SK-N-SH treated with all-trans-retinoic acid at 6 μM for 48 hours (cell line): ENCODE data around the gene ALOX15.

ENCODE experiments used
- ARNTL ChIP-seq: fragments of 450-650 bp; formaldehyde crosslinking; IDR thresholded peaks from 2 replicates; pipeline ENCODE4 v1.5.0; 2020; ENCODE audit warnings: low read depth, mild to moderate bottlenecking, moderate library complexity, borderline replicate concordance
- CSDC2 ChIP-seq: fragments of 250-450 bp; sonication (Bioruptor Pico); IDR thresholded peaks from 2 replicates; pipeline ENCODE4 v1.5.0; 2020; ENCODE audit warnings: mild to moderate bottlenecking, moderate library complexity
- ESRRG ChIP-seq: fragments of 250-450 bp; sonication (Bioruptor Pico); IDR thresholded peaks from 2 replicates; pipeline ENCODE4 v1.6.1; 2021; ENCODE audit warnings: mild to moderate bottlenecking
- GLIS3 ChIP-seq: fragments of 250-450 bp; sonication (Bioruptor Pico); IDR thresholded peaks from 2 replicates; pipeline ENCODE4 v1.5.0; 2020; ENCODE audit warnings: mild to moderate bottlenecking, moderate library complexity
- ISL1 ChIP-seq: fragments of 250-450 bp; sonication (Bioruptor Pico); IDR thresholded peaks from 2 replicates; pipeline ENCODE4 v2.1.2; 2022; ENCODE audit warnings: mild to moderate bottlenecking, moderate library complexity
- OSR1 ChIP-seq: fragments of 250-450 bp; sonication (Bioruptor Pico); IDR thresholded peaks from 2 replicates; pipeline ENCODE4 v1.8.0; 2022; ENCODE audit warnings: moderate library complexity, mild to moderate bottlenecking, inconsistent platforms
- RARB ChIP-seq: fragments of 250-450 bp; sonication (Bioruptor Pico); IDR thresholded peaks from 2 replicates; pipeline ENCODE4 v1.8.0; 2021; ENCODE audit warnings: mild to moderate bottlenecking, moderate library complexity
- TCF4 ChIP-seq: fragments of 250-450 bp; sonication (Bioruptor Pico); IDR thresholded peaks from 2 replicates; pipeline ENCODE4 v1.8.0; 2021; ENCODE audit warnings: mild to moderate bottlenecking, moderate library complexity, borderline replicate concordance
- ZC3H10 ChIP-seq: fragments of 250-450 bp; sonication (Bioruptor Pico); IDR thresholded peaks from 2 replicates; pipeline ENCODE4 v1.5.1; 2021; ENCODE audit warnings: mild to moderate bottlenecking, moderate library complexity
- ZFP3 ChIP-seq: fragments of 250-450 bp; sonication (Bioruptor Pico); IDR thresholded peaks from 2 replicates; pipeline ENCODE4 v1.5.0; 2020; ENCODE audit warnings: mild to moderate bottlenecking, moderate library complexity
- ZFP30 ChIP-seq: fragments of 450-650 bp; formaldehyde crosslinking; IDR thresholded peaks from 2 replicates; pipeline ENCODE4 v1.5.0; 2022; ENCODE audit warnings: mild to moderate bottlenecking, moderate library complexity
- ZNF70 ChIP-seq: fragments of 450-650 bp; formaldehyde crosslinking; IDR thresholded peaks from 2 replicates; pipeline ENCODE4 v1.5.0; 2020; ENCODE audit warnings: mild to moderate bottlenecking, moderate library complexity
- TF ChIP-seq, protein P1 (sequence below): fragments of 250-450 bp; sonication (Bioruptor Pico); IDR thresholded peaks from 2 replicates; pipeline ENCODE4 v1.8.0; 2020; ENCODE audit warnings: mild to moderate bottlenecking, moderate library complexity, borderline replicate concordance
- TF ChIP-seq, protein P2 (sequence below): fragments of 250-450 bp; sonication (Bioruptor Pico); IDR thresholded peaks from 2 replicates; pipeline ENCODE4 v1.5.0; 2020; ENCODE audit warnings: mild to moderate bottlenecking, moderate library complexity

DNA sequence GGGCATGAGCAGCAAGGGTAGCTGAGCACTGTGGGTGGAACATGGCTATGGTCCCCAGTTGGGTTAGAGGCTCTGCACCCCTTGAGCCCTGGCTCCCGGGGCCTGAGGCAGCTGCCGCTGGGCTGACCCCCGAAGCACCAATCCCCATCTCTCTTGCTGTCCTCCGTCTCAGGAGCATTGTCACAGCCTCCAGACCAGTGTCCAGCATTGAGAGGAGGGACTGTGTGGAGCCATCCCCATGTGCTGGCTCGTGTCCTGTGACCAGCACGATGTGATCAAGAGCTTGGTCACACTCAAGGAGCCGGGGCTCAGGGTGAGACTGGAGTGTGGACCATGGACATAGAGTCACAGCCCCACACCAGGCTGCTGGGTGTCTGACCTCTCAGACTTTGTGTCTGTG is 54.3 kb downstream of the ALOX15 start:
- TF ChIP-seq RARB (CRISPR knock-in tag) (no peak), TCF4 (CRISPR knock-in tag) (no peak), ZC3H10 (CRISPR knock-in tag) (no peak), ZNF70 (CRISPR knock-in tag) (no peak), ARNTL (CRISPR knock-in tag) (no peak), ESRRG (no peak), ZFP30 (CRISPR knock-in tag) (no peak), CSDC2 (CRISPR knock-in tag) (no peak), ISL1 (CRISPR knock-in tag) (no peak), GLIS3 (CRISPR knock-in tag) (no peak), ZFP3 (CRISPR knock-in tag) (no peak), OSR1 (CRISPR knock-in tag) (no peak)
- TF ChIP-seq, protein P1, sequence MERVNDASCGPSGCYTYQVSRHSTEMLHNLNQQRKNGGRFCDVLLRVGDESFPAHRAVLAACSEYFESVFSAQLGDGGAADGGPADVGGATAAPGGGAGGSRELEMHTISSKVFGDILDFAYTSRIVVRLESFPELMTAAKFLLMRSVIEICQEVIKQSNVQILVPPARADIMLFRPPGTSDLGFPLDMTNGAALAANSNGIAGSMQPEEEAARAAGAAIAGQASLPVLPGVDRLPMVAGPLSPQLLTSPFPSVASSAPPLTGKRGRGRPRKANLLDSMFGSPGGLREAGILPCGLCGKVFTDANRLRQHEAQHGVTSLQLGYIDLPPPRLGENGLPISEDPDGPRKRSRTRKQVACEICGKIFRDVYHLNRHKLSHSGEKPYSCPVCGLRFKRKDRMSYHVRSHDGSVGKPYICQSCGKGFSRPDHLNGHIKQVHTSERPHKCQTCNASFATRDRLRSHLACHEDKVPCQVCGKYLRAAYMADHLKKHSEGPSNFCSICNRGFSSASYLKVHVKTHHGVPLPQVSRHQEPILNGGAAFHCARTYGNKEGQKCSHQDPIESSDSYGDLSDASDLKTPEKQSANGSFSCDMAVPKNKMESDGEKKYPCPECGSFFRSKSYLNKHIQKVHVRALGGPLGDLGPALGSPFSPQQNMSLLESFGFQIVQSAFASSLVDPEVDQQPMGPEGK (CRISPR knock-in tag): no peak
- TF ChIP-seq, protein P2, sequence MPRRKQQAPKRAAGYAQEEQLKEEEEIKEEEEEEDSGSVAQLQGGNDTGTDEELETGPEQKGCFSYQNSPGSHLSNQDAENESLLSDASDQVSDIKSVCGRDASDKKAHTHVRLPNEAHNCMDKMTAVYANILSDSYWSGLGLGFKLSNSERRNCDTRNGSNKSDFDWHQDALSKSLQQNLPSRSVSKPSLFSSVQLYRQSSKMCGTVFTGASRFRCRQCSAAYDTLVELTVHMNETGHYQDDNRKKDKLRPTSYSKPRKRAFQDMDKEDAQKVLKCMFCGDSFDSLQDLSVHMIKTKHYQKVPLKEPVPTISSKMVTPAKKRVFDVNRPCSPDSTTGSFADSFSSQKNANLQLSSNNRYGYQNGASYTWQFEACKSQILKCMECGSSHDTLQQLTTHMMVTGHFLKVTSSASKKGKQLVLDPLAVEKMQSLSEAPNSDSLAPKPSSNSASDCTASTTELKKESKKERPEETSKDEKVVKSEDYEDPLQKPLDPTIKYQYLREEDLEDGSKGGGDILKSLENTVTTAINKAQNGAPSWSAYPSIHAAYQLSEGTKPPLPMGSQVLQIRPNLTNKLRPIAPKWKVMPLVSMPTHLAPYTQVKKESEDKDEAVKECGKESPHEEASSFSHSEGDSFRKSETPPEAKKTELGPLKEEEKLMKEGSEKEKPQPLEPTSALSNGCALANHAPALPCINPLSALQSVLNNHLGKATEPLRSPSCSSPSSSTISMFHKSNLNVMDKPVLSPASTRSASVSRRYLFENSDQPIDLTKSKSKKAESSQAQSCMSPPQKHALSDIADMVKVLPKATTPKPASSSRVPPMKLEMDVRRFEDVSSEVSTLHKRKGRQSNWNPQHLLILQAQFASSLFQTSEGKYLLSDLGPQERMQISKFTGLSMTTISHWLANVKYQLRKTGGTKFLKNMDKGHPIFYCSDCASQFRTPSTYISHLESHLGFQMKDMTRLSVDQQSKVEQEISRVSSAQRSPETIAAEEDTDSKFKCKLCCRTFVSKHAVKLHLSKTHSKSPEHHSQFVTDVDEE: no peak
